AG20443 (cell line): ENCODE measurements around the gene NIT2.
"Not testable (repeated sequence)": the region's sequence is repeated elsewhere in the genome, so short reads cannot be mapped to it uniquely, and the experiment has no call there.

Experiments used
- DNase-seq: peaks from one replicate; pipeline ENCODE4 v3.0.0; 2012; ENCODE audit warnings: low spot score, mixed read lengths

NIT2 gene

GRCh38 chr3:100334488-100335351, at the start of gene NIT2:
TSS of gene NIT2 (plus strand) at chr3:100334757. CDS start at chr3:100334792, 35 bp downstream.
- DNase-seq = peak; percentile 96

- no peak for DNase-seq
Measured at GRCh38 chr3:100288288-100288894, 46.2 kb upstream of the NIT2 start.

- no peak for DNase-seq
Measured at GRCh38 chr3:100289339-100289738, 45.2 kb upstream of the NIT2 start.

GRCh38 chr3:100295089-100295488, 39.5 kb upstream of the NIT2 start:
- no peak for DNase-seq

GRCh38 chr3:100297784-100298183, 36.8 kb upstream of the NIT2 start:
- peak; percentile 14 for DNase-seq

- no peak for DNase-seq
Measured at GRCh38 chr3:100299016-100299415, 35.5 kb upstream of the NIT2 start.

GRCh38 chr3:100306695-100307094, 27.9 kb upstream of the NIT2 start:
- no peak for DNase-seq

- no peak for DNase-seq
Measured at GRCh38 chr3:100310355-100310965, 24.1 kb upstream of the NIT2 start.

GRCh38 chr3:100311011-100311410, 23.5 kb upstream of the NIT2 start:
- no peak for DNase-seq

GRCh38 chr3:100316641-100317069, 17.9 kb upstream of the NIT2 start:
- DNase-seq = peak; percentile 56

GRCh38 chr3:100317912-100318311, 16.6 kb upstream of the NIT2 start:
- no peak for DNase-seq

GRCh38 chr3:100319951-100320350, 14.6 kb upstream of the NIT2 start:
- no peak for DNase-seq

GRCh38 chr3:100324044-100324443, 10.5 kb upstream of the NIT2 start:
- no peak for DNase-seq

GRCh38 chr3:100325827-100326226, 8.7 kb upstream of the NIT2 start:
- no peak for DNase-seq

- DNase-seq = not testable (repeated sequence)
Measured at GRCh38 chr3:100327377-100327776, 7.2 kb upstream of the NIT2 start.

GRCh38 chr3:100329800-100330489, 4.6 kb upstream of the NIT2 start:
- DNase-seq = no peak

GRCh38 chr3:100330651-100331050, 3.9 kb upstream of the NIT2 start:
- no peak for DNase-seq

GRCh38 chr3:100331660-100332059, 2.9 kb upstream of the NIT2 start:
- no peak for DNase-seq

- no peak for DNase-seq
Measured at GRCh38 chr3:100333051-100333450, 1.5 kb upstream of the NIT2 start.

- DNase-seq = no peak
Measured at GRCh38 chr3:100333970-100334487, 528 bp upstream of the NIT2 start.

- peak; percentile 18 for DNase-seq
Measured at GRCh38 chr3:100335434-100335833, 877 bp downstream of the NIT2 start.

- DNase-seq = not testable (repeated sequence)
Measured at GRCh38 chr3:100336229-100336628, 1.7 kb downstream of the NIT2 start.
